ENCODE results near the gene DDB1.

DDB1 gene

DNA sequence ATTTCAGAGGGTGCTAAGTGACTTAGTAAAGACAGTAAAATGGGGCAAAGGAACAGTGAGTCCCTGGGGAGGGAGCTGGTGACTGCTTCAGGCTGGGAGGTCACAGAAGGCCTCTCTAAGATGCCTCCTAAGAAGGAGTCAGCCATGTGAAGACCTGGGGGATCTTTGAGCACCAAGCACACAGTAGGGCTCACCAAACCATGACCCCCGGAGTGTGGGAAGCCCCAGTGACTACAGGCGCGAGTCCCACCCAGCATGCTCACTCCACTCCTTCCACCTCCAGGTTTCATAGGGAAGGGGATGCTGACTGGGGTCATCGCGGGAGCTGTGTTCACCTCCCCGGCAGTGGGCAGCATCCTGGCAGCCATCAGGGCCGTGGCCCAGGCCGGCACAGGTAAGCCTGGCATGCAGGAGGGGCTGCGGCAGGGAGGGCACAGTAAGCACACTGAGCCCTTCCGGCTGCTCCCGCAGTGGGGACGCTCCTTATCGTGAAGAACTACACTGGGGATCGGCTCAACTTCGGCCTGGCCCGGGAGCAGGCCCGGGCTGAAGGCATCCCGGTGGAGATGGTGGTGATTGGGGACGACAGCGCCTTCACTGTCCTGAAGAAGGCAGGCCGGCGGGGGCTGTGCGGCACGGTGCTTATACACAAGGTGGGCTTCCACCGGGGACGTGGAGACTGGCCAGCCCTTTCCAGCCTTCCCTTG lies 6.0 kb upstream of the DDB1 start:
- in situ Hi-C loops (cut with HindIII; ENCODE audit: low pct_unique_long_range_greater_than_20kb, low sequenced_read_pairs) = no loop called here
- TF ChIP-seq JUND (IDR thresholded peaks at IDR 0.05; ENCODE audit: low read depth) = no peak
- no peak for DNase-seq (ENCODE audit: low read depth in 1 of 2, low spot score in 1 of 2)

GRCh38 chr11:61337706-61338470 lies 5.0 kb upstream of the DDB1 start:
- no peak for TF ChIP-seq JUND (IDR thresholded peaks at IDR 0.05; ENCODE audit: low read depth)
- no peak for DNase-seq (ENCODE audit: low read depth in 1 of 2, low spot score in 1 of 2)
- in situ Hi-C loops (cut with HindIII; ENCODE audit: low pct_unique_long_range_greater_than_20kb, low sequenced_read_pairs) = no loop called here

DNA sequence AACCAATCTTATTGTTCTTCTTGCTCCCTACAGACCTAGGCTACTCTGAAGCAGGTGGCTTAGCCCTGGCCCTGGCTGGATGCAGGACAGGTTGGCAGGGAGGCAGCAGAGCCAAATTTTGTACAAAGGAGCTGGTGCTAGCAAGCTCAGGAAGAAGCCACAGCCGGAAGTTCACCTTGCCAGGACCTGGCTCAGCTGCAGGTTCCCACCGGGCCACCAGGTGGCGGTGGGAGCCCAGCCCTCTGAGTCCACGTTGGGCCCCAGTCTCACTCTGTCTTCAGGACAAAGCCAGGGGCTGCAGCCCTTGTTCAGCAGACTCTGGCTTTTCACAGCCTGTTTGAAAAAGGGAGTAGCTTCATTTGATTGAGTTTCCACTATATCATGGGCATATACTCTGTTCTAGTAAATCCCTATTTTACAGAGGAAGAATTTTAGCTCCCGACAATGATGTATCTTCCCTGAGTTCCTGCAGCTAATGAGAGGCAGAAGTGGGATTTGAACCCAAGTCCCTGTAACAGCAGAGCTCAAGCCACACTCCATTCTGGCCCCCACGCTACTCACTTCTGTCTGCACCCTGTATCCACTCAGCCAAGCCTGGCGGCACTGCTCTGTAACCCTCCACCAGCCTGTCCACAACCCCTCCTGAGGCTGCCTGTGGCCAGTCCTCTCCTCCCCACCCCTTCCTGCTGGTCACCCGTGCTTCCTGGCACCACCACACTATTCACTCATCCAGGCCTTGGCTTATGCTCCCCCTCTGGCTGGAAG lies 3.4 kb upstream of the DDB1 start:
- no peak for TF ChIP-seq JUND (IDR thresholded peaks at IDR 0.05; ENCODE audit: low read depth)
- peak; percentile 90 to 94 for DNase-seq (ENCODE audit: low read depth in 1 of 2, low spot score in 1 of 2)
- in situ Hi-C loops (cut with HindIII; ENCODE audit: low pct_unique_long_range_greater_than_20kb, low sequenced_read_pairs) = no loop called here

DNA sequence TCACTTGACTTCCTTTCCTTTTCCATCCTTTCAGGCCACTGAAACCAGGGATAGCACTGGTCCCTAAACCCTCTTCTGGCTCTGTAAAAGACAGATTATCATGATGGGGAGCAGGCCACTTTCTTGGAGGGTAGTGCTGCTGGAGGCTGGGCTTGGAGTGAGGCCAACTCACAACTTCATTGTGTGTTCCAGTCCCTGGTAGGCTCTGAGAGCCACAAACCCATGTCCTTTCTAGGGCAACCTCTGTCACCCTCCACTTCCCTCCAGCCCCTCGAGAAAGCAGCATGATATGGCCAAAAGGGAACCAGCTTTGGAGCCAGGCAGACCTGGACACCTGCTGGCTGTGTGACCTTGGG lies 2.4 kb upstream of the DDB1 start:
- no peak for TF ChIP-seq JUND (IDR thresholded peaks at IDR 0.05; ENCODE audit: low read depth)
- DNase-seq (ENCODE audit: low read depth in 1 of 2, low spot score in 1 of 2) = no peak
- in situ Hi-C loops (cut with HindIII; ENCODE audit: low pct_unique_long_range_greater_than_20kb, low sequenced_read_pairs) = no loop called here

GRCh38 chr11:61334434-61335354 lies 1.8 kb upstream of the DDB1 start:
- in situ Hi-C loops (cut with HindIII; ENCODE audit: low pct_unique_long_range_greater_than_20kb, low sequenced_read_pairs) = no loop called here

DNA sequence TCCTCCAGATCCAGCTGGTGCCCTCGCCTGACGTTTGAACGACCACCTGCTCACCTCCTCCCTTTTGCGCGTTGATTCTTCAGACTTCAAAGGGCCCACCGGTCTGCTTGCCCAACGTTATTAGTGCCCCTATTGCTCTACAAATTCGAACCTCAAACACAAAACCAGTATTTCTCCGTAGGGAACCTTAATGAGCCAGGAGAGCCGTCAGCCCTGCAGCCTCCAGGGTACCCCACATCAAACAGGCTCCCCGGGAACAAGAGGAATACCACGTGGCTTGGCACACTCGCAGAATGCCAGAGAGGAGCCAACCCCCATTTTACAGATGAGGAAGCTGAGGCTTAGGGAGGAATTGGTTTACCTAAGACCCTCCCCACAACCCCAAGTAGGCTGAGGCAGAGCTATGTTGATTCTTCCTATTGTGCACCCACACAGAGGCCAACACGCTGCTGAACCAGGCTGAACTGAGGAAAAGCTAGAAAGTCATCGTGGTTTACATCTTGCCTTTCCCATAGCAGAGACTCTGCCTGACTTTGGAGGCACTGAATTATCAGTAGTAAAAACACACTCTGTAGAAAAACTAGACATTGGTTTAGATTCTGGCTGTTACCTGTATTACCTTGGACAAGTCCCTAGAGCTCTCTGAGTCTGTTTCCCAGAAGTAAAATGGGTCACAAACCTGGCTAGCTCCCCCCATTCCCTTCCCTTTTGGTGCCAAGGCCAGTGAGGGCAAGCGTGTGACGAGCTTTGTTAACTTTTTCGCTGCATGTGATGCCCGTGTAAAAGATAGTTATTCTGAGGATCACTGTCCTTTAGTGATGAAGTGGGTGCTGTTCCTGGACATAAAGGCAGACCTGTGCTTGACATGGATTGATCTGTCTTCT lies 887 bp upstream of the DDB1 start:
- no peak for DNase-seq (ENCODE audit: low read depth in 1 of 2, low spot score in 1 of 2)
- in situ Hi-C loops (cut with HindIII; ENCODE audit: low pct_unique_long_range_greater_than_20kb, low sequenced_read_pairs) = no loop called here
- no peak for TF ChIP-seq JUND (IDR thresholded peaks at IDR 0.05; ENCODE audit: low read depth)

More at GRCh38 chr11:61334434-61335354, 1.8 kb upstream of the DDB1 start:
- no peak for TF ChIP-seq JUND (IDR thresholded peaks at IDR 0.05; ENCODE audit: low read depth)
- DNase-seq (ENCODE audit: low read depth in 1 of 2, low spot score in 1 of 2) = no peak

GRCh38 chr11:61332281-61332796 lies 566 bp downstream of the DDB1 start:
- DNase-seq (ENCODE audit: low read depth in 1 of 2, low spot score in 1 of 2) = peak; percentile 44 to 60
- in situ Hi-C loops (cut with HindIII; ENCODE audit: low pct_unique_long_range_greater_than_20kb, low sequenced_read_pairs) = no loop called here
- no peak for TF ChIP-seq JUND (IDR thresholded peaks at IDR 0.05; ENCODE audit: low read depth)

DNA sequence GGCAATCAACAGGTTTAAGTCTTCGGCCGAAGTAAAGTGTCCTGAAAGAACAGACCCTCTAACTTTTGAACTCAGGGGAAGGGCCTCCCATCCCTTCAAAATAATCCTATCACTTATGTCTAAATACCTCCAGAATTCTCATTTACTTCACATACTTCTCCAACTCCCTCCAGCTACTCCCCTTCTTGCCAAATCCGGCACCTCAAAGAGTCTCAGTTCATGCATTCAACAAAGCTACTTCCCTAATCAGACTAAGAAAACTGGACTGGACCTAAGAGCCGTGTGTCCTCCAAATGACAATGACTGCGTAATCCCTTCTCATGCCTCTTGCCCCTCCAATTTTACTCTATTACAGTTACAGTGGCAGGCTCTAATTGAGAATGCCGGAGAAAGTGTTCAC lies 1.3 kb downstream of the DDB1 start:
- TF ChIP-seq JUND (IDR thresholded peaks at IDR 0.05; ENCODE audit: low read depth) = no peak
- in situ Hi-C loops (cut with HindIII; ENCODE audit: low pct_unique_long_range_greater_than_20kb, low sequenced_read_pairs) = no loop called here
- no peak for DNase-seq (ENCODE audit: low read depth in 1 of 2, low spot score in 1 of 2)

GRCh38 chr11:61329871-61330270 lies 3.0 kb downstream of the DDB1 start:
- in situ Hi-C loops (cut with HindIII; ENCODE audit: low pct_unique_long_range_greater_than_20kb, low sequenced_read_pairs) = no loop called here
- peak in 1 of 2 experiments; percentile 31 for DNase-seq (ENCODE audit: low read depth in 1 of 2, low spot score in 1 of 2)
- no peak for TF ChIP-seq JUND (IDR thresholded peaks at IDR 0.05; ENCODE audit: low read depth)

DNA sequence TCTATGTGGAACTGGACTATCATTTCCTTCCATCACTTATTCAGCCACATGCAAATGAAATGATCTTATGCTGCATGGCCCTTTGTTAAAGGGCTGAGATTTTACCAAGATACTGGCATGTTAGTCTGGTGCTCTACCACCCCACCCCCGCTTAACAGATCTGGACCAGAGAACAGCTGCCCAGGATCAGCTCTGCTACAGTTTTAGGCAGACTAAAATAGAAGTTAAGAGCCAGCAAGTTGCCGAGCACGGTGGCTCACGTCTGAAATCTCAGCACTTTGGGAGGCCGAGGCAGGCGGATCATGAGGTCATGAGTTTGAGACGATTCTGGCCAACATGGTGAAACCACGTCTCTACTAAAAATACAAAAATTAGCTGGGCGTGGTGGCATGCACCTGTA lies 4.6 kb downstream of the DDB1 start:
- in situ Hi-C loops (cut with HindIII; ENCODE audit: low pct_unique_long_range_greater_than_20kb, low sequenced_read_pairs) = no loop called here
- DNase-seq (ENCODE audit: low read depth in 1 of 2, low spot score in 1 of 2) = no peak
- TF ChIP-seq JUND (IDR thresholded peaks at IDR 0.05; ENCODE audit: low read depth) = no peak

DNA sequence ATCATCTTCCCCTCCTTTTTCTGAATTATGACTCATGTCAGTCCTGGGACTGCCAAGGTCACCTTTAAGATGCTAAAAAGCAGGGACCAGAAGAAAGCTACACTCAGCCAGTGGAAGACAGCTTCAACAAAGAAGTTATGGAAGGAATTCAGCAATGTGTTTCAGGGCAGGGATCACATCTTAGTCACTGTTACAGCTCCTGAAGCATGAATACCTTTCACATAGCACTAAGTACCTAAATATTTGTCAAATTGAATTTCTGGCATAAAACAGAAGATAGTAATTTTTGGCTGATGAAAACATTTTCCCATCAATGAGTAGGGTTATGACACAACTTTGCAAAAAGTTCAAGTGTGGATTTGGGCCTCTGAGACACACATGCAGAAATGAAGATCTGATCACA lies 5.2 kb downstream of the DDB1 start:
- DNase-seq (ENCODE audit: low read depth in 1 of 2, low spot score in 1 of 2) = no peak
- in situ Hi-C loops (cut with HindIII; ENCODE audit: low pct_unique_long_range_greater_than_20kb, low sequenced_read_pairs) = no loop called here
- TF ChIP-seq JUND (IDR thresholded peaks at IDR 0.05; ENCODE audit: low read depth) = no peak
